Measurements from ENCODE around the gene ADGRF5. TPM values are rescaled to one million over a fixed set of nuclear protein-coding genes. Genes with fewer than 3 reads are reported as not detected.

ADGRF5 gene
- total and polyA plus RNA-seq, 10 of the 15 experiments (the other 5 are each of a cell fraction or from before 2014, with no cell fraction given), result 0.01 to 0.13 TPM; not detected in 8

GRCh38 chr6:46865221-46865620, 56.5 kb downstream of the ADGRF5 start:
- H3K4me3 ChIP-seq, result no peak overlapping the region
- DNase-seq (ENCODE audit: low read depth, low spot score) (no peak), ATAC-seq (no peak), FAIRE-seq (no peak)
- ChIA-PET RAD21 (ENCODE audit: unreplicated experiment) (no interaction called here), CTCF (interaction anchor here (0.6 kb wide), 1 partner anchor 19 kb away, joined by 3 read pairs; no protein-coding TSS in a partner anchor), POLR2A (no interaction called here), SMC1A (ENCODE audit: uncharacterized antibody, unreplicated experiment) (no interaction called here)
- H4K20me1 ChIP-seq (ENCODE audit: control insufficient read depth, insufficient read depth), result no peaks in the 10 kb centered on the region
- intact Hi-C loops (cut with micrococcal nuclease; ENCODE audit: unreplicated experiment) (no loop called here), in situ Hi-C loops (cut with MboI) (no loop called here)
- TF ChIP-seq, protein P1, sequence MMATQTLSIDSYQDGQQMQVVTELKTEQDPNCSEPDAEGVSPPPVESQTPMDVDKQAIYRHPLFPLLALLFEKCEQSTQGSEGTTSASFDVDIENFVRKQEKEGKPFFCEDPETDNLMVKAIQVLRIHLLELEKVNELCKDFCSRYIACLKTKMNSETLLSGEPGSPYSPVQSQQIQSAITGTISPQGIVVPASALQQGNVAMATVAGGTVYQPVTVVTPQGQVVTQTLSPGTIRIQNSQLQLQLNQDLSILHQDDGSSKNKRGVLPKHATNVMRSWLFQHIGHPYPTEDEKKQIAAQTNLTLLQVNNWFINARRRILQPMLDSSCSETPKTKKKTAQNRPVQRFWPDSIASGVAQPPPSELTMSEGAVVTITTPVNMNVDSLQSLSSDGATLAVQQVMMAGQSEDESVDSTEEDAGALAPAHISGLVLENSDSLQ (IDR thresholded peaks at IDR 0.05), result no peak
- TF ChIP-seq POLR2A (IDR thresholded peaks at IDR 0.05; ENCODE audit: low read depth, low read length), result no peak
- no peak for TF ChIP-seq SKIL (IDR thresholded peaks at IDR 0.05; ENCODE audit: low read depth, poor library complexity, severe bottlenecking)
- TF ChIP-seq, protein P2, sequence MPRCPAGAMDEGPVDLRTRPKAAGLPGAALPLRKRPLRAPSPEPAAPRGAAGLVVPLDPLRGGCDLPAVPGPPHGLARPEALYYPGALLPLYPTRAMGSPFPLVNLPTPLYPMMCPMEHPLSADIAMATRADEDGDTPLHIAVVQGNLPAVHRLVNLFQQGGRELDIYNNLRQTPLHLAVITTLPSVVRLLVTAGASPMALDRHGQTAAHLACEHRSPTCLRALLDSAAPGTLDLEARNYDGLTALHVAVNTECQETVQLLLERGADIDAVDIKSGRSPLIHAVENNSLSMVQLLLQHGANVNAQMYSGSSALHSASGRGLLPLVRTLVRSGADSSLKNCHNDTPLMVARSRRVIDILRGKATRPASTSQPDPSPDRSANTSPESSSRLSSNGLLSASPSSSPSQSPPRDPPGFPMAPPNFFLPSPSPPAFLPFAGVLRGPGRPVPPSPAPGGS (IDR thresholded peaks at IDR 0.05; ENCODE audit: borderline replicate concordance, insufficient read depth, low read depth, low read length, poor library complexity, severe bottlenecking), result no peak
- TF ChIP-seq ZBTB11 (CRISPR knock-in tag; IDR thresholded peaks at IDR 0.05), result no peak
- TF ChIP-seq ZNF384 (IDR thresholded peaks at IDR 0.05; ENCODE audit: borderline replicate concordance, low read depth, low read length), result no peak
- no peak for TF ChIP-seq SPI1 (IDR thresholded peaks at IDR 0.05; ENCODE audit: borderline replicate concordance, insufficient read depth, low read depth, low read length)
- no peak for TF ChIP-seq MXI1 (IDR thresholded peaks at IDR 0.05; ENCODE audit: low read depth, low read length)
- TF ChIP-seq MYC (IDR thresholded peaks at IDR 0.05; ENCODE audit: insufficient read depth, insufficient read length, insufficient replicate concordance, low read length, severe bottlenecking), result no peak
- TF ChIP-seq USF1 (IDR thresholded peaks at IDR 0.05; ENCODE audit: borderline replicate concordance, extremely low read length, insufficient read depth, low read depth, low read length), result no peak
- TF ChIP-seq TBL1XR1 (IDR thresholded peaks at IDR 0.05; ENCODE audit: low read depth, low read length), result no peak
- TF ChIP-seq, protein P3, sequence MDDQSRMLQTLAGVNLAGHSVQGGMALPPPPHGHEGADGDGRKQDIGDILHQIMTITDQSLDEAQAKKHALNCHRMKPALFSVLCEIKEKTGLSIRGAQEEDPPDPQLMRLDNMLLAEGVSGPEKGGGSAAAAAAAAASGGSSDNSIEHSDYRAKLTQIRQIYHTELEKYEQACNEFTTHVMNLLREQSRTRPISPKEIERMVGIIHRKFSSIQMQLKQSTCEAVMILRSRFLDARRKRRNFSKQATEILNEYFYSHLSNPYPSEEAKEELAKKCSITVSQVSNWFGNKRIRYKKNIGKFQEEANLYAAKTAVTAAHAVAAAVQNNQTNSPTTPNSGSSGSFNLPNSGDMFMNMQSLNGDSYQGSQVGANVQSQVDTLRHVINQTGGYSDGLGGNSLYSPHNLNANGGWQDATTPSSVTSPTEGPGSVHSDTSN (IDR thresholded peaks at IDR 0.05; ENCODE audit: insufficient replicate concordance, low read depth, low read length), result no peak
- BruUV-seq (replicated peaks), result no TSS peak
- no peaks in the 10 kb centered on the region for H3K36me3 ChIP-seq (ENCODE audit: control insufficient read depth in 2 of 2, insufficient read depth in 2 of 2, low read length in 1 of 2)
- H3K27ac ChIP-seq (ENCODE audit: control insufficient read depth, insufficient read depth), result no peak overlapping the region
- H3K27me3 ChIP-seq (replicated peaks in 1 of 2; ENCODE audit: control insufficient read depth in 2 of 2, insufficient read depth in 2 of 2, low read length in 1 of 2), result no peaks in the 10 kb centered on the region; a peak in 1 of 4 replicates
- no peaks in the 10 kb centered on the region for H3K79me2 ChIP-seq (ENCODE audit: control insufficient read depth, insufficient read depth, low read length)
- no peak overlapping the region for H2AFZ ChIP-seq (ENCODE audit: control insufficient read depth, low read depth, low read length)
- WGBS (ENCODE audit: insufficient coverage, insufficient replicate concordance, low lambda C conversion rate, missing lambda C conversion rate), result 22% methylated on average over 2 of the region's 2 CpGs
- H3K4me2 ChIP-seq (ENCODE audit: control insufficient read depth, insufficient read depth), result no peak overlapping the region
- H3K9ac ChIP-seq (ENCODE audit: control insufficient read depth, insufficient read depth, low read length), result no peak overlapping the region
- no peaks in the 10 kb centered on the region for H3K4me1 ChIP-seq (ENCODE audit: control insufficient read depth, insufficient read depth, low read length)
- H3K9me3 ChIP-seq (replicated peaks; ENCODE audit: control insufficient read depth, insufficient read depth, low read length), result no peaks in the 10 kb centered on the region

Measured in GM12878 (cell line).